GM11168 (cell line): ENCODE data around the gene ARHGAP26.

ENCODE experiments used
- in situ Hi-C: fragments of 300-500 bp; cut with MboI; formaldehyde crosslinking; loops from one replicate; pipeline ENCODE4 v1.12.0; 2022; ENCODE audit warnings: low sequenced_read_pairs; ENCODE audit not compliant: unreplicated experiment

Gene ARHGAP26

GRCh38 chr5:142915813-142916424, 145.7 kb downstream of the ARHGAP26 start:
- in situ Hi-C loops = loop anchor here (25.0 kb wide), 2 partner anchors 1046 to 1221 kb away; no protein-coding TSS in a partner anchor

- in situ Hi-C loops = loop anchor here (25.0 kb wide), 2 partner anchors 1043 to 1218 kb away; no protein-coding TSS in a partner anchor
Observed at GRCh38 chr5:142918959-142919635, 148.9 kb downstream of the ARHGAP26 start.

- in situ Hi-C loops = loop anchor here (10.0 to 25.0 kb wide), 3 partner anchors 904 to 1216 kb away; no protein-coding TSS in a partner anchor
Observed at GRCh38 chr5:142920849-142921612, 150.9 kb downstream of the ARHGAP26 start.

GRCh38 chr5:142922223-142922952, 152.2 kb downstream of the ARHGAP26 start:
- in situ Hi-C loops = loop anchor here (10.0 to 25.0 kb wide), 3 partner anchors 902 to 1215 kb away; no protein-coding TSS in a partner anchor

GRCh38 chr5:142924135-142924883, 154.1 kb downstream of the ARHGAP26 start:
- in situ Hi-C loops = loop anchor here (10.0 to 25.0 kb wide), 3 partner anchors 900 to 1213 kb away; no protein-coding TSS in a partner anchor

GRCh38 chr5:142925795-142926194, 155.6 kb downstream of the ARHGAP26 start:
- in situ Hi-C loops = loop anchor here (10.0 kb wide), 1 partner anchor 899 kb away; no protein-coding TSS in a partner anchor

GRCh38 chr5:142926549-142926948, 156.4 kb downstream of the ARHGAP26 start:
- in situ Hi-C loops = loop anchor here (10.0 kb wide), 1 partner anchor 898 kb away; no protein-coding TSS in a partner anchor

- in situ Hi-C loops = loop anchor here (10.0 kb wide), 1 partner anchor 896 kb away; no protein-coding TSS in a partner anchor
Observed at GRCh38 chr5:142928999-142929398, 158.8 kb downstream of the ARHGAP26 start.

GRCh38 chr5:142929587-142929986, 159.4 kb downstream of the ARHGAP26 start:
- in situ Hi-C loops = loop anchor here (10.0 kb wide), 1 partner anchor 895 kb away; no protein-coding TSS in a partner anchor

GRCh38 chr5:142930395-142931110, 160.4 kb downstream of the ARHGAP26 start:
- in situ Hi-C loops = no loop called here

GRCh38 chr5:142931896-142932686, 161.9 kb downstream of the ARHGAP26 start:
- in situ Hi-C loops = no loop called here

- in situ Hi-C loops = no loop called here
Observed at GRCh38 chr5:142934051-142934762, 164.0 kb downstream of the ARHGAP26 start.

GRCh38 chr5:142935014-142935413, 164.8 kb downstream of the ARHGAP26 start:
- in situ Hi-C loops = no loop called here

- in situ Hi-C loops = no loop called here
Observed at GRCh38 chr5:142937374-142937773, 167.2 kb downstream of the ARHGAP26 start.

- in situ Hi-C loops = no loop called here
Observed at GRCh38 chr5:142938266-142938880, 168.2 kb downstream of the ARHGAP26 start.

- in situ Hi-C loops = no loop called here
Observed at GRCh38 chr5:142939006-142939405, 168.8 kb downstream of the ARHGAP26 start.

- in situ Hi-C loops = no loop called here
Observed at GRCh38 chr5:142939884-142940283, 169.7 kb downstream of the ARHGAP26 start.
